ENCODE measurements around the gene APOF. TPM values are rescaled to one million over a fixed set of nuclear protein-coding genes. Genes with fewer than 3 reads are reported as not detected.

APOF gene
- total RNA-seq, 1 experiment from 2014 or later, result 0.17 TPM

DNA sequence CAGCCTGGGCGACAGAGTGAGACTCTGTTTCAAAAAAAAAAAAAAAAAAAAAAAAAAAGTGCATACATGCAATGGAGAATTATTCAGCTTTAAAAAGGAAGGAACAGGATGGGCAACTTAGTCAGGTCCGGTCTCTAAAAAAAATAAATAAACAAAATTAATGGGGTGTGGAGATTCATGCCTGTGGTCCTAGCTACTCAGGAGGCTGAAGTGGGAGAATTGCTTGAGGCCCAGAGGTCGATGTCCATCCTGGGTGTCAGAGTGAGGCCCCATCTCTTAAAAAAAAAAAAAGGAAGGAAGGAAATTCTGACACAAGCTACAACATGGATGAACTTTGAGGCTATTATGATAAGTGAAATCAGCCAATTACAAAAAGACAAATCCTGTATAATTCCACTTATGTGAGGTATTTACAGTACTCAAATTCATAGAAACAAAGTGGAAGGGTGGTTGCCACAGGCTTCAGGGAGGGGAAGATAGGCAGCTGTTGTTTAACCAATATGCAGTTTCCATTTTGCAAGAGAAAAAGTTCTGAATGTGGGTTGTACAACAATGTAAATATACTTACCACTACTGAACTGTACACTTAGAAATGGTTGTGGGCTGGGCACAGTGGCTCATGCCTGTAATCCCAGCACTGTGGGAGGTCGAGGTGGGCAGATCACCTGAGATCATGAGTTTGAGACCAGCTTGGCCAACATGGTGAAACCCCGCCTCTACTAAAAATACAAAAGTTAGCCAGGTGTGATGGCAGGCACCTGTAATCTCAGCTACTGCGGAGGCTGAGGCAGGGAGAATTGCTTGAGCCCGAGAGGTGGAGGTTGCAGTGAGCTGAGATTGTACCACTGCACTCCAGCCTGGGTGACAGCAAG, 12.3 kb upstream of the APOF start:
- H3K4me3 ChIP-seq (replicated peaks in 1 of 2; ENCODE audit: low read depth in 1 of 2, low read length in 2 of 2), result no peak overlapping the region
- no peaks in the 10 kb centered on the region for H3K36me3 ChIP-seq (ENCODE audit: control insufficient read depth in 1 of 2, insufficient read depth in 2 of 2, low read length in 2 of 2)
- no peaks in the 10 kb centered on the region for H4K20me1 ChIP-seq (ENCODE audit: insufficient read depth)
- ChIA-PET CTCF (interaction anchor here (1.4 kb wide), 1 partner anchor 15 kb away, joined by 5 read pairs; the partner anchor contains the start of gene STAT2), POLR2A (no interaction called here), RAD21 (ENCODE audit: low non-redundant PET in 1 of 2, low total read pairs in 2 of 2, uncharacterized antibody in 2 of 2, unreplicated experiment in 2 of 2) (interaction anchor here (0.6 to 0.7 kb wide), 3 partner anchors 8 to 101 kb away, joined by 3 read pairs; no protein-coding TSS in a partner anchor)
- BruUV-seq (replicated peaks), result no TSS peak
- no peak for DNase-seq (ENCODE audit: low read depth, low spot score)
- intact Hi-C loops (cut with micrococcal nuclease), result no loop called here
- peaks cover 0 to 7% of the 10 kb centered on the region in 2 experiments; a peak in 1 of 4 replicates for H3K4me1 ChIP-seq (ENCODE audit: control insufficient read depth in 1 of 2, insufficient read depth in 2 of 2, low read length in 2 of 2)
- H3K9me3 ChIP-seq (ENCODE audit: control insufficient read depth in 1 of 2, insufficient read depth in 1 of 2, low read depth in 1 of 2, low read length in 2 of 2), result no peaks in the 10 kb centered on the region
- H3K9me2 ChIP-seq (ENCODE audit: insufficient read depth), result no peaks in the 10 kb centered on the region
- H3K79me2 ChIP-seq (ENCODE audit: insufficient read depth, low read length), result no peaks in the 10 kb centered on the region
- no peak overlapping the region for H3K4me2 ChIP-seq (ENCODE audit: low read length)
- no peak overlapping the region for H3K9ac ChIP-seq (ENCODE audit: low read length)
- no peaks in the 10 kb centered on the region for H3K27me3 ChIP-seq (ENCODE audit: insufficient read depth, low read length)
- no peak overlapping the region for H3K27ac ChIP-seq (ENCODE audit: low read depth, low read length)
- no peak for ATAC-seq
- no peak overlapping the region for H2AFZ ChIP-seq (ENCODE audit: low read depth, low read length, poor library complexity, severe bottlenecking)
- TF ChIP-seq ZNF274 (IDR thresholded peaks at IDR 0.05; ENCODE audit: low read depth, low read length), result no peak
- no peak for TF ChIP-seq ELF1 (IDR thresholded peaks at IDR 0.05; ENCODE audit: borderline replicate concordance, low read depth)
- TF ChIP-seq SRF (IDR thresholded peaks at IDR 0.05; ENCODE audit: low read depth), result no peak
- no peak for TF ChIP-seq EZH2 (IDR thresholded peaks at IDR 0.05)
- TF ChIP-seq POLR2AphosphoS5 (IDR thresholded peaks at IDR 0.05; ENCODE audit: low read depth, low read length), result no peak
- no peak for TF ChIP-seq POLR2A (IDR thresholded peaks at IDR 0.05; ENCODE audit: borderline replicate concordance, extremely low read depth, insufficient read depth, insufficient read length)
- no peak for TF ChIP-seq CEBPB (IDR thresholded peaks at IDR 0.05; ENCODE audit: low read depth)
- no peak for TF ChIP-seq EZH2phosphoT487 (IDR thresholded peaks at IDR 0.05; ENCODE audit: borderline replicate concordance)
- TF ChIP-seq YY1 (IDR thresholded peaks at IDR 0.05; ENCODE audit: extremely low read depth, insufficient replicate concordance, low read depth, low read length), result no peak

DNA sequence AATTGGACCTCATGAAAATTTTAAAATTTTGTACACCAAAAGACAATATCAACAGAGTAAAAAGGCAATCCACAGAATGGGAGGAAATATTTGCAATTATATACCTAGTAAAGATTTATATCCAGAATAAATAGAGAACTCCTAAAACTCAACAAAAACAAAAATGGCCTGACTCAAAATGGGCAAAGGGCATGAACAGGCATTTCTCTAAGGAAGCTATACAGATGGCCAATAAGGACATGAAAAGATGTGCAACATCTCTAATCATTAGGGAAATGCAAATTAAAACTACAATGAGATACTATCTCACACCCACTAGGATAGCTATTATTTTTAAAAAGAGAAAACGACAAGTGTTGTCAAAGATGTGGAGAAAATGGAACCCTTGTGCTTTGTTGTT, 10.9 kb upstream of the APOF start:
- intact Hi-C loops (cut with micrococcal nuclease), result no loop called here
- no peak overlapping the region for H3K4me2 ChIP-seq (ENCODE audit: low read length)
- no TSS peak for BruUV-seq (replicated peaks)
- no peaks in the 10 kb centered on the region for H3K79me2 ChIP-seq (ENCODE audit: insufficient read depth, low read length)
- H4K20me1 ChIP-seq (ENCODE audit: insufficient read depth), result no peaks in the 10 kb centered on the region
- no peaks in the 10 kb centered on the region for H3K27me3 ChIP-seq (ENCODE audit: insufficient read depth, low read length)
- TF ChIP-seq POLR2A (IDR thresholded peaks at IDR 0.05; ENCODE audit: borderline replicate concordance, extremely low read depth, insufficient read depth, insufficient read length), result no peak
- TF ChIP-seq, protein P1, sequence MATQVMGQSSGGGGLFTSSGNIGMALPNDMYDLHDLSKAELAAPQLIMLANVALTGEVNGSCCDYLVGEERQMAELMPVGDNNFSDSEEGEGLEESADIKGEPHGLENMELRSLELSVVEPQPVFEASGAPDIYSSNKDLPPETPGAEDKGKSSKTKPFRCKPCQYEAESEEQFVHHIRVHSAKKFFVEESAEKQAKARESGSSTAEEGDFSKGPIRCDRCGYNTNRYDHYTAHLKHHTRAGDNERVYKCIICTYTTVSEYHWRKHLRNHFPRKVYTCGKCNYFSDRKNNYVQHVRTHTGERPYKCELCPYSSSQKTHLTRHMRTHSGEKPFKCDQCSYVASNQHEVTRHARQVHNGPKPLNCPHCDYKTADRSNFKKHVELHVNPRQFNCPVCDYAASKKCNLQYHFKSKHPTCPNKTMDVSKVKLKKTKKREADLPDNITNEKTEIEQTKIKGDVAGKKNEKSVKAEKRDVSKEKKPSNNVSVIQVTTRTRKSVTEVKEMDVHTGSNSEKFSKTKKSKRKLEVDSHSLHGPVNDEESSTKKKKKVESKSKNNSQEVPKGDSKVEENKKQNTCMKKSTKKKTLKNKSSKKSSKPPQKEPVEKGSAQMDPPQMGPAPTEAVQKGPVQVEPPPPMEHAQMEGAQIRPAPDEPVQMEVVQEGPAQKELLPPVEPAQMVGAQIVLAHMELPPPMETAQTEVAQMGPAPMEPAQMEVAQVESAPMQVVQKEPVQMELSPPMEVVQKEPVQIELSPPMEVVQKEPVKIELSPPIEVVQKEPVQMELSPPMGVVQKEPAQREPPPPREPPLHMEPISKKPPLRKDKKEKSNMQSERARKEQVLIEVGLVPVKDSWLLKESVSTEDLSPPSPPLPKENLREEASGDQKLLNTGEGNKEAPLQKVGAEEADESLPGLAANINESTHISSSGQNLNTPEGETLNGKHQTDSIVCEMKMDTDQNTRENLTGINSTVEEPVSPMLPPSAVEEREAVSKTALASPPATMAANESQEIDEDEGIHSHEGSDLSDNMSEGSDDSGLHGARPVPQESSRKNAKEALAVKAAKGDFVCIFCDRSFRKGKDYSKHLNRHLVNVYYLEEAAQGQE (IDR thresholded peaks at IDR 0.05; ENCODE audit: low read depth), result no peak
- TF ChIP-seq SIN3A (IDR thresholded peaks at IDR 0.05; ENCODE audit: low read depth), result no peak
- TF ChIP-seq EZH2 (IDR thresholded peaks at IDR 0.05), result no peak
- TF ChIP-seq ZNF274 (IDR thresholded peaks at IDR 0.05; ENCODE audit: low read depth, low read length), result no peak
- no peak overlapping the region for H3K9ac ChIP-seq (ENCODE audit: low read length)
- no peak for DNase-seq (ENCODE audit: low read depth, low spot score)
- H3K4me1 ChIP-seq (ENCODE audit: control insufficient read depth in 1 of 2, insufficient read depth in 2 of 2, low read length in 2 of 2), result peaks cover 0 to 7% of the 10 kb centered on the region in 2 experiments; a peak in 1 of 4 replicates
- H2AFZ ChIP-seq (ENCODE audit: low read depth, low read length, poor library complexity, severe bottlenecking), result no peak overlapping the region
- ATAC-seq, result no peak
- H3K9me2 ChIP-seq (ENCODE audit: insufficient read depth), result no peaks in the 10 kb centered on the region
- H3K9me3 ChIP-seq (ENCODE audit: control insufficient read depth in 1 of 2, insufficient read depth in 1 of 2, low read depth in 1 of 2, low read length in 2 of 2), result no peaks in the 10 kb centered on the region
- ChIA-PET RAD21 (ENCODE audit: low non-redundant PET in 1 of 2, low total read pairs in 2 of 2, uncharacterized antibody in 2 of 2, unreplicated experiment in 2 of 2) (no interaction called here), CTCF (no interaction called here), POLR2A (no interaction called here)
- H3K27ac ChIP-seq (ENCODE audit: low read depth, low read length), result no peak overlapping the region
- H3K4me3 ChIP-seq (replicated peaks in 1 of 2; ENCODE audit: low read depth in 1 of 2, low read length in 2 of 2), result no peak overlapping the region
- no peaks in the 10 kb centered on the region for H3K36me3 ChIP-seq (ENCODE audit: control insufficient read depth in 1 of 2, insufficient read depth in 2 of 2, low read length in 2 of 2)
